HCT116 (cell line): Measurements from ENCODE around the gene FAM171A2. TPM values are rescaled to one million over a fixed set of nuclear protein-coding genes. Genes with fewer than 3 reads are reported as not detected.

Source experiments
- ATAC-seq: fragments of 200-7000 bp; cut with Tn5 transposase; 2 replicates; pipeline ENCODE4 v1.9.1; 2020; ENCODE audit warnings: mild to moderate bottlenecking, moderate library complexity
- BruUV-seq: library from RNA; stranded (reverse); fragments of 400-500 nt; replicated peaks from 2 replicates; lab custom pipeline; 2021; lab: Mats Ljungman, UMichigan
- CTCF ChIA-PET: fragments of 300-600 bp; sonication (Branson Sonifier 250); formaldehyde crosslinking; loops from one replicate; lab custom pipeline; 2021; ENCODE audit warnings: antibody characterized with exemption; lab: Charles Lee
- POLR2A ChIA-PET: fragments of 300-600, 350-600 bp; sonication (Branson Sonifier 250); formaldehyde crosslinking; loops from one replicate; lab custom pipeline; 2021; ENCODE audit warnings: antibody characterized with exemption; lab: Charles Lee
- RAD21 ChIA-PET, 2 experiments: fragments of 300-600 bp; sonication (Branson Sonifier 250); formaldehyde crosslinking; loops; one replicate each; lab custom pipeline; 2023; ENCODE audit warnings: low total read pairs in 2 of 2; ENCODE audit not compliant: uncharacterized antibody in 2 of 2, unreplicated experiment in 2 of 2, low non-redundant PET in 1 of 2; lab: Charles Lee
- DNase-seq: peaks from one replicate; pipeline ENCODE4 v3.0.0-alpha.2; 2010; ENCODE audit warnings: low read depth, low spot score
- H2AFZ ChIP-seq: fragments of 200-600 bp; shearing (Covaris generic), sonication (generic); 2 replicates; pipeline ENCODE4 v1.6.1; 2017; ENCODE audit warnings: low read depth, mixed run types, mixed read lengths, antibody characterized with exemption, low read length; ENCODE audit not compliant: poor library complexity, severe bottlenecking
- H3K27ac ChIP-seq: 2 replicates; pipeline ENCODE4 v1.5.1; 2012; ENCODE audit warnings: low read depth, low read length
- H3K27me3 ChIP-seq: fragments of 200-600 bp; sonication (generic); 2 replicates; pipeline ENCODE4 v1.6.1; 2016; ENCODE audit warnings: mixed run types, low read length, mixed read lengths; ENCODE audit not compliant: insufficient read depth
- H3K36me3 ChIP-seq, 2 experiments: fragments of 200-500 bp in 1 of 2; fragments of 200-600 bp in 1 of 2; sonication (Bioruptor generic) in 1 of 2; sonication (generic) in 1 of 2; 2 replicates each; pipeline versions ENCODE4 v1.5.1 to v1.6.1; 2014 to 2016; ENCODE audit warnings: low read length in 2 of 2, inconsistent platforms in 1 of 2, mixed read lengths in 1 of 2, mixed run types in 1 of 2; ENCODE audit not compliant: insufficient read depth in 2 of 2, control insufficient read depth in 1 of 2
- H3K4me1 ChIP-seq, 2 experiments: fragments of 200-600 bp in 1 of 2; sonication (generic) in 1 of 2; 2 replicates each; pipeline versions ENCODE4 v1.5.1 to v1.6.1; 2012 to 2017; ENCODE audit warnings: low read length in 2 of 2, inconsistent platforms in 1 of 2, mild to moderate bottlenecking in 1 of 2, mixed read lengths in 1 of 2, mixed run types in 1 of 2, moderate library complexity in 1 of 2; ENCODE audit not compliant: insufficient read depth in 2 of 2, control insufficient read depth in 1 of 2
- H3K4me2 ChIP-seq: fragments of 200-600 bp; sonication (generic); 2 replicates; pipeline ENCODE4 v1.6.1; 2017; ENCODE audit warnings: mixed run types, low read length, mixed read lengths
- H3K4me3 ChIP-seq, 2 experiments: fragments of 200-600 bp in 1 of 2; sonication (generic) in 1 of 2; replicated peaks in 1 of 2; 2 replicates each; pipeline ENCODE4 v1.5.1; 2011 to 2016; ENCODE audit warnings: low read length in 2 of 2, control low read depth in 1 of 2, low read depth in 1 of 2, mild to moderate bottlenecking in 1 of 2, mixed read lengths in 1 of 2, mixed run types in 1 of 2
- H3K79me2 ChIP-seq: fragments of 200-600 bp; sonication (generic); 2 replicates; pipeline ENCODE4 v1.6.1; 2017; ENCODE audit warnings: mild to moderate bottlenecking, mixed run types, low read length, moderate library complexity, mixed read lengths; ENCODE audit not compliant: insufficient read depth
- H3K9ac ChIP-seq: fragments of 200-600 bp; sonication (generic); 2 replicates; pipeline ENCODE4 v1.6.1; 2016; ENCODE audit warnings: low read length, mixed read lengths
- H3K9me2 ChIP-seq: fragments of 200-600 bp; sonication (generic), shearing (Covaris generic); 2 replicates; pipeline ENCODE4 v1.6.1; 2017; ENCODE audit warnings: mixed run types, mild to moderate bottlenecking, moderate library complexity; ENCODE audit not compliant: insufficient read depth
- H3K9me3 ChIP-seq, 2 experiments: fragments of 200-500 bp in 1 of 2; fragments of 200-600 bp in 1 of 2; sonication (Bioruptor generic) in 1 of 2; sonication (generic) in 1 of 2; 2 replicates each; pipeline ENCODE4 v1.6.1; 2014 to 2017; ENCODE audit warnings: low read length in 2 of 2, mixed read lengths in 2 of 2, inconsistent platforms in 1 of 2, low read depth in 1 of 2, mild to moderate bottlenecking in 1 of 2, mixed run types in 1 of 2, moderate library complexity in 1 of 2; ENCODE audit not compliant: control insufficient read depth in 1 of 2, insufficient read depth in 1 of 2
- H4K20me1 ChIP-seq: fragments of 200-600 bp; sonication (generic), shearing (Covaris generic); 2 replicates; pipeline ENCODE4 v1.6.1; 2017; ENCODE audit warnings: mixed run types, mild to moderate bottlenecking, moderate library complexity; ENCODE audit not compliant: insufficient read depth
- CBX3 ChIP-seq: IDR thresholded peaks from 2 replicates; pipeline ENCODE4 v1.6.1; 2012; ENCODE audit warnings: low read depth
- CEBPB ChIP-seq: IDR thresholded peaks from 2 replicates; pipeline ENCODE4 v1.6.1; 2012; ENCODE audit warnings: low read depth
- EGR1 ChIP-seq: IDR thresholded peaks from 2 replicates; pipeline ENCODE4 v1.6.1; 2012; ENCODE audit warnings: low read depth
- EZH2phosphoT487 ChIP-seq: fragments of 200-600 bp; IDR thresholded peaks from 2 replicates; pipeline ENCODE4 v1.6.1; 2018; ENCODE audit warnings: antibody characterized with exemption, borderline replicate concordance
- JUND ChIP-seq: IDR thresholded peaks from 2 replicates; pipeline ENCODE4 v1.6.1; 2012
- POLR2AphosphoS5 ChIP-seq: IDR thresholded peaks from 2 replicates; pipeline ENCODE4 v1.6.1; 2011; ENCODE audit warnings: mild to moderate bottlenecking, low read depth, low read length, moderate library complexity
- intact Hi-C: fragments of 100-400 bp; cut with micrococcal nuclease; formaldehyde crosslinking; loops from 2 replicates; pipeline ENCODE4 v1.10.0; 2022
- total RNA-seq: library from RNA; stranded (reverse); gene quantifications from one replicate; pipeline ENCODE4 v1.2.1, GENCODE V29; 2021; ENCODE audit not compliant: unreplicated experiment
- TF ChIP-seq, protein P1 (sequence below): IDR thresholded peaks from 2 replicates; pipeline ENCODE4 v1.6.1; 2011; ENCODE audit warnings: mild to moderate bottlenecking, low read length, moderate library complexity; ENCODE audit not compliant: insufficient replicate concordance; ENCODE audit errors: extremely low read depth

FAM171A2 gene
- total RNA-seq, 1 experiment from 2014 or later, result 18.0 TPM

DNA sequence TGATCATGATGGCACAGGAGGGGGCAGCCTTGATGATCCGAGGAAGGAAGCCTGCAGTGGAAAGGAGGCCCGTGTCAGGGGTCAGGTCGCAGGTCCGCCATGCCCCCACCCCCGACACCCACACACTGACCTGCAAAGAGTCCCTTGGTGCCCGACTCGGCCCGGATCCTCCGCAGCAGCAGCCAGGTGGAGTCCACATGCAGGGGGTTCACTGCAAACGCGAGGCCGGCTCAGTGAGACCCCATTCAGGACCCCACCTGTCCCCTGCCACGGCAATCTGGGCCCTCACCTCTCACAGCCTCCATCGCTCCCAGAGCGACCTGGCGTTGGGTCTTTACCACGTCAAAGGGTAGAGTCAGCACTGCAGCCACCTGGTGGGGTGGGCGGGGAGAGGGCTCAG, 43.6 kb downstream of the FAM171A2 start:
- H4K20me1 ChIP-seq, result no peaks in the 10 kb centered on the region
- no peaks in the 10 kb centered on the region for H3K9me2 ChIP-seq
- H2AFZ ChIP-seq, result no peak overlapping the region
- H3K4me3 ChIP-seq, result no peak overlapping the region
- ChIA-PET RAD21 (no interaction called here), CTCF (no interaction called here), POLR2A (no interaction called here)
- intact Hi-C loops, result no loop called here
- ATAC-seq (no peak), DNase-seq (no peak)
- H3K79me2 ChIP-seq, result peaks cover 41% of the 10 kb centered on the region
- no peaks in the 10 kb centered on the region for H3K27me3 ChIP-seq
- H3K9me3 ChIP-seq, result no peaks in the 10 kb centered on the region
- H3K4me2 ChIP-seq, result no peak overlapping the region
- TF ChIP-seq EGR1 (no peak), CBX3 (no peak), CEBPB (no peak), JUND (no peak)
- TF ChIP-seq, protein P1, sequence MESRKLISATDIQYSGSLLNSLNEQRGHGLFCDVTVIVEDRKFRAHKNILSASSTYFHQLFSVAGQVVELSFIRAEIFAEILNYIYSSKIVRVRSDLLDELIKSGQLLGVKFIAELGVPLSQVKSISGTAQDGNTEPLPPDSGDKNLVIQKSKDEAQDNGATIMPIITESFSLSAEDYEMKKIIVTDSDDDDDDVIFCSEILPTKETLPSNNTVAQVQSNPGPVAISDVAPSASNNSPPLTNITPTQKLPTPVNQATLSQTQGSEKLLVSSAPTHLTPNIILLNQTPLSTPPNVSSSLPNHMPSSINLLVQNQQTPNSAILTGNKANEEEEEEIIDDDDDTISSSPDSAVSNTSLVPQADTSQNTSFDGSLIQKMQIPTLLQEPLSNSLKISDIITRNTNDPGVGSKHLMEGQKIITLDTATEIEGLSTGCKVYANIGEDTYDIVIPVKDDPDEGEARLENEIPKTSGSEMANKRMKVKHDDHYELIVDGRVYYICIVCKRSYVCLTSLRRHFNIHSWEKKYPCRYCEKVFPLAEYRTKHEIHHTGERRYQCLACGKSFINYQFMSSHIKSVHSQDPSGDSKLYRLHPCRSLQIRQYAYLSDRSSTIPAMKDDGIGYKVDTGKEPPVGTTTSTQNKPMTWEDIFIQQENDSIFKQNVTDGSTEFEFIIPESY, result no peak
- no peak overlapping the region for H3K27ac ChIP-seq
- no TSS peak for BruUV-seq
- H3K4me1 ChIP-seq, result peaks cover 2 to 29% of the 10 kb centered on the region in 2 experiments; a peak in 2 of 4 replicates
- H3K9ac ChIP-seq, result no peak overlapping the region
- peaks cover 19 to 33% of the 10 kb centered on the region in 2 experiments; a peak in 3 of 4 replicates for H3K36me3 ChIP-seq

DNA sequence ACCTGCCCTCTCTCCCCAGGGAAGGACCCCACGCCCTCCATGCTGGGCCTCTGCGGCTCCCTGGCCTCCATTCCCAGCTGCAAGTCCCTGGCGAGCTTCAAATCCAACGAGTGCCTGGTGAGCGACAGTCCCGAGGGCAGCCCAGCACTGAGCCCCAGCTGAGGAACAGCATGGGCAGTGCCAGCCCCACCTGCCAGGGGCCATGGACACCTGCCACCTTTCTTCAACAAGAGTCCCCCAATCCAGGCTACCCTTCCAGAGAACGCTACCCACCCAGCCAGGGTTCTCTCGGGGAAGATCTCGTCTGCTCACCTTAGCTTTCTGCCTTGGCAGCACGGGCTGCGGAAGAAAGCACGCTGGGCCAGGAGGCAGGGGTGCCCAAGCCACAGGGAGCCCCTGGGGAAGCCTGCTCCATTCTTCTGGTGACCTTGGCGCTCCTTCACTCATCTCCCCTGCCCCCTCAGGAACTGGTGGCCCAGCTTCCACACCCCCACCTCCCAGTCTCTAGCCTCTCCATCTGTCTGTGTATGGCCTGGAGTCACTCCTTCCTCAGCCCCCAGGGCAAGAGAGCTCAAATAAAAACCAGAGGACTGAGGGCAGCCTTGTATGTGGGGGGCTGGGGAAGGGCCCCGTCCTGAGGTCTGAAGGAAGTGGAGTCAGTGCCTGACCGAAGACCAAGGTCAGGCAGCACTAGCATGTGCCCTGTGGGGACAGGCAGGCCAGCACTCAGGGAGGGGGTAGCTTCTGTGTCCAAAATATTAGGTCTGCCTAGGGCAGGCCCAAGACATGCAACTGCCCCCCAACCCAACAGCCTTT, 45.4 kb downstream of the FAM171A2 start:
- peaks cover 19 to 33% of the 10 kb centered on the region in 2 experiments; a peak in 3 of 4 replicates for H3K36me3 ChIP-seq
- H3K27me3 ChIP-seq, result no peaks in the 10 kb centered on the region
- H3K9ac ChIP-seq, result no peak overlapping the region
- H2AFZ ChIP-seq, result no peak overlapping the region
- ChIA-PET CTCF (interaction anchor here (1.0 kb wide), 1 partner anchor 10 kb away, joined by 3 read pairs; the partner anchor contains the start of gene RUNDC3A), RAD21 (no interaction called here), POLR2A (interaction anchor here (1.0 to 1.2 kb wide), 2 partner anchors 9 to 96 kb away, joined by 3 to 4 read pairs; no protein-coding TSS in a partner anchor)
- no TSS peak for BruUV-seq
- no peak overlapping the region for H3K4me3 ChIP-seq
- H3K9me2 ChIP-seq, result no peaks in the 10 kb centered on the region
- H4K20me1 ChIP-seq, result no peaks in the 10 kb centered on the region
- peak; percentile 9; the same call in 1 of the 2 replicates for TF ChIP-seq POLR2AphosphoS5
- TF ChIP-seq EZH2phosphoT487, result no peak
- H3K9me3 ChIP-seq, result no peaks in the 10 kb centered on the region
- peaks cover 27% of the 10 kb centered on the region for H3K79me2 ChIP-seq
- peak; percentile 13 for ATAC-seq
- H3K4me1 ChIP-seq, result peaks cover 2 to 36% of the 10 kb centered on the region in 2 experiments; a peak in 2 of 4 replicates
- no peak overlapping the region for H3K27ac ChIP-seq
- intact Hi-C loops, result no loop called here
- H3K4me2 ChIP-seq, result no peak overlapping the region
- DNase-seq, result no peak
